WI38 (cell line): ENCODE results near the gene RTL9.

Source experiments
- H3K4me3 ChIP-seq: 2 replicates; pipeline ENCODE4 v1.5.1; 2011; ENCODE audit warnings: low read depth, mild to moderate bottlenecking, control low read depth, low read length
- TF ChIP-seq, protein P1 (sequence below): IDR thresholded peaks from 2 replicates; pipeline ENCODE4 v1.5.1; 2012; ENCODE audit warnings: low read depth, mild to moderate bottlenecking, control low read depth, low read length

Gene RTL9

DNA sequence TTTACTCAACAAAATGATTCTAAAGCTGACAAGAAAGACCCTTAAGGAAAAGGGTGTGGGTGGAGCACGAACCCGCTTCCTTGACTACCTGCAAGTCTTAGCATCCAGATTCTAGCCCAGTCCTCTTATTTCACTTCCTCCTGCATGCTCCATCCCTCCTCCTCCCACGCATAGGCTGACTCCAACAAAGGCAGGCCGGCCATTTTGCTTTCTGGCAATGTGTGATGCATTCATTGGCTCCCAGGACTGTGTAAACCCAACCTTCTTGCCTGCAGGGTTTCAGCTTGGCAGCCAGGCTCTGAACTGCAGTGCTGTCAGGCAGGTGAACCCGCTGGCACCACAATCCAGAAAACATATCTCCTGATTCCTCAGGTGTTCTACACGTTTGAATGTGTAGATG, 39.3 kb downstream of the RTL9 start:
- H3K4me3 ChIP-seq: no peak overlapping the region
- TF ChIP-seq, protein P1, sequence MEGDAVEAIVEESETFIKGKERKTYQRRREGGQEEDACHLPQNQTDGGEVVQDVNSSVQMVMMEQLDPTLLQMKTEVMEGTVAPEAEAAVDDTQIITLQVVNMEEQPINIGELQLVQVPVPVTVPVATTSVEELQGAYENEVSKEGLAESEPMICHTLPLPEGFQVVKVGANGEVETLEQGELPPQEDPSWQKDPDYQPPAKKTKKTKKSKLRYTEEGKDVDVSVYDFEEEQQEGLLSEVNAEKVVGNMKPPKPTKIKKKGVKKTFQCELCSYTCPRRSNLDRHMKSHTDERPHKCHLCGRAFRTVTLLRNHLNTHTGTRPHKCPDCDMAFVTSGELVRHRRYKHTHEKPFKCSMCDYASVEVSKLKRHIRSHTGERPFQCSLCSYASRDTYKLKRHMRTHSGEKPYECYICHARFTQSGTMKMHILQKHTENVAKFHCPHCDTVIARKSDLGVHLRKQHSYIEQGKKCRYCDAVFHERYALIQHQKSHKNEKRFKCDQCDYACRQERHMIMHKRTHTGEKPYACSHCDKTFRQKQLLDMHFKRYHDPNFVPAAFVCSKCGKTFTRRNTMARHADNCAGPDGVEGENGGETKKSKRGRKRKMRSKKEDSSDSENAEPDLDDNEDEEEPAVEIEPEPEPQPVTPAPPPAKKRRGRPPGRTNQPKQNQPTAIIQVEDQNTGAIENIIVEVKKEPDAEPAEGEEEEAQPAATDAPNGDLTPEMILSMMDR: no peak

DNA sequence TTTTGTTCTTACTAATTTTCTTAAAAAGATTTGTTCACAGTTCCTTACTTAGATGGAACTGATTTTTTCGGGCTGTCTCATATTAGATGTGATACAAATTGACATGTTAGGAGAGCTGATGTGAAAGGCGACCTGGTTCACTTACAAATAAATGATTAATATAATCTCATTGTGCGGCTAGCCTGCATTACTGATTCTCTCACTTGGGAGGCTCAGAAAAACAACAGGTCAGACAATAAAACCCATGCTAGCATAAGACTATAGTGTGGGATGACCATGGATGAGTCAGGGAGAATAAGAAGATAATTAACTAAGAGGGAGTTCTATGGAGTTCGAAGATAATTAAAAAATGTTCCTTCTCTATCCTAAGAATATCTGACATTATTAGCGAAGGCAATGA, 40.8 kb downstream of the RTL9 start:
- no peak overlapping the region for H3K4me3 ChIP-seq
- TF ChIP-seq, protein P1: no peak

DNA sequence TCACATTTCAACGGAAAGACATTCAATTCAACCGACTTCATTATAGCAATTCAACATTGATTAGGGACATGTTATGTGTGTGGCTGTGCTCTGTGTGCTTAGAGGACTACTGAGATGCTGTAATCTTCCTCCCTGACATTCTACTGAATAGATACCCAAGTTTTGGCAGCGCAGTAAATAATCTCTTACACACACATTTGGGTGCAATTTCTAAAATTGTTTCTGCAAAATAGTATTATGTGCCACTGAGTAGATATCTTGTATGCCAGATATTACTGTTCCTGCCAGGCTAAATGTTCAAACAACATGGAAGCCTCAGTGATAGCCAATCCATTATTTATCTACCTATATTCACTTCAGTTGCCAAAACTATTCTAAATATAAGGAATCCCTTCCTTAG, 41.3 kb downstream of the RTL9 start:
- TF ChIP-seq, protein P1: no peak
- H3K4me3 ChIP-seq: no peak overlapping the region

DNA sequence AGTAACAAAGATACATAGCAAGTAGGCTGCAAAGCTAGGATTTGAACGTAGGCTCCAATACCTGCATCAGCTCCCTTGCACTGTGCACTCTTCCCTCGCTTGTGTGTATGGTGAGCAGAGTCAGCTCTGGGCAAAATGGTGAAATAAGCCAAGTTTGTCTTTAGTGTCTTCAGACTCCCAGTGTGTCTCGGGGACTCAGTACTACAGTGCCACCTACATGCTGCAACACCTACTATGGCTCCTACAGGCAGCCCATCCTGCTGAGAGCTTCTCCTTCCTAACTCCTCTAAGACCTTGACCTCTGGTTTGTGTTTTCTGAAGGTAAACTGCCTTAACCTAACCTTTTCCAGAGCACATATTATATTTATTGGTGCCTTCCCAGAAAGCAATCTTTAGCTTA, 42.5 kb downstream of the RTL9 start:
- TF ChIP-seq, protein P1: no peak
- H3K4me3 ChIP-seq: no peak overlapping the region

DNA sequence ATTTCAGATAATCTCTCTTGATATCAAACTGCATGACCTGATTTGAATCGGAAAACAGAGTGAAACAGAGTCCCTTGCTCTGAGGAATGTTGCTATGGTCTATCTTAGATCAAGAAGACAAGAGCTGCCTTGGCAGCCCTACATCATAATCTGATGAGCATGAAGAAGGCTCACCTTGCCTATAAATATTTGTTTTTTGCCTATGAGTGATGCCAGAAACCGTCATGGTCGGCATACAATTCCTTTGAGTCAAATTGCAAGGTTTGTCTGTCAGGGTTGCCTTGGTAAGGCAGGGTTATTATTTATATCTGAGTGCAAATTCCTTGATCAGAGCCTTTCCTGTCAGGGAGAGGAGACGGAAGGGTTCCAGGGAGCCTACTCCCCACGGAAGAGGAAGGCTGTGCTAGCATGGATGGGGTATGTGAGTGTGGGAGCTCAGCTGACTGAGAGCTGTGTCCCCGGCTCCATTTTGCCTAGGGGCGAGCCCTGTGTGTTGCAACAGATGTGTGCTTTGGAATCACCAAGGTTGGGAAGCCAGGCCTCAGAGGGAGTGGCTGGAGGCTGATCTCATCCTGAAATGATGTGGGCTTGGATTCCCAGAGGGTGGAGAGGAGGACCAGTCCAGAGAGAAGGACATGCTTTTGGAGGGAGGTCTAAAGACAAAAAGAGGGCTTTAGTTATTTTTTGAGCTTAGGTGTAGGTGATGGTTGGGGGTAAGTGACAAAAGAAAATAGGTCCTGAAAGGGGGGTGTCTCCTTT, 43.6 kb downstream of the RTL9 start:
- H3K4me3 ChIP-seq: no peak overlapping the region
- TF ChIP-seq, protein P1: no peak

DNA sequence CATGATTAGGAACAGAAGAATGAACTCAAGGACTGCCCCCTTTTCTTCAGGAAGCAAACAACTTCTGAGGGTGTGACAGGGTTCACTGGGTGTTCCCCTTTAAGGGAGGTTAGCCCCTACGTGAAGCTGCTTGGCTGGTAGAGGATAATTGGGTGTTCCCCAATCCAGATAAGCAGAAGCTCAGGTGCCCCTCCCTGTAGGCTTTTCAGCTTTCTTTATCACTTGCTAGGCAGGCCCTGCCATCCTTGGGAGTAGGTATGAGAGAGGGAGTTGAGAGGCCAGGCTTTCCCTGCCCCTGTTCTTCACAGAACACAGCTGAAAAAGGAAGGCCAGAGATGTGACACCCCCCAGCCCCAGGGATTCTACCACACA, 44.2 kb downstream of the RTL9 start:
- TF ChIP-seq, protein P1: no peak
- H3K4me3 ChIP-seq: no peak overlapping the region

DNA sequence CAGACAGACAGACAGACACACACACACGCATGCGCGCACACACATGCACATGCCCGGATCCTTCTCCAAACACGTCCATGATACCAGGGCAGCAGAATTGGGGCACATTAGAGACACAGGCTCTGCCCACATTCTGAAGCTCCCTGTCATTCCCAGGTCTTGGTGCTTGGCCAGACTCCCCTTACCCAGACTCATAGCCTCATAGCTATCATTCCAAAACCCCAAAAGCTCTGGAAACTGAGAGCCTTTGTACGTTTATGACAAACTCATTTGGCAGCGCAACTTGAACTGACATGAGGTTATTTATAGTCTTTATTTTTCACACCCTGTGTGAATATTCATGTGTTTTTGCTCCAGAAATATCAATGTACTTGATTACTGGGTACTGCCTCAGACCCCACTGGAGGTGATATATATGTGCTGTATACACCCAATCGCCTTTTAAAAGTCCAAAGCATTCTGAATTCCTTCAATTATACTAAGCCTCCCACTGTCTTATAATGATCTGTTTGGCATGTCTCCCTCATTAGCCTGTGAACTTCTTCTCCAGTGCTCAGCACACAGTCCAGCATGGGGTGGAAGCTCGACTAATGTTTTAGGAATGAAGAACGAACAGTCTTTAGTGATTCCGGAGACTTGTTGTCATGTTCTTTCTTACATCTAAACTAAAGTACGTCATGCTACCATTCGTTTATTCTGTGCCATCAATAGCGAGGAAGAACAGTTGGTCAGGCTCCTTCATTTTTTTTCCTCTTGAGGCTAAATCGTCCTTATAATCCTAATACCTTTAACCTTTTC, 45.0 kb downstream of the RTL9 start:
- no peak overlapping the region for H3K4me3 ChIP-seq
- TF ChIP-seq, protein P1: no peak
